ENCODE measurements around the gene IGLON5.

GRCh38 chr19:51285682-51286081 lies 25.8 kb upstream of the IGLON5 start:
- TF ChIP-seq CTCF (conservative IDR thresholded peaks at IDR 0.05; ENCODE audit: low read depth in 2 of 2) (no peak), STAT1 (IDR thresholded peaks at IDR 0.05; ENCODE audit: unreplicated experiment) (no peak), CREB1 (CRISPR knock-in tag; IDR thresholded peaks at IDR 0.05; ENCODE audit: low read depth) (no peak), POLR2AphosphoS5 (IDR thresholded peaks at IDR 0.05; ENCODE audit: low read depth) (no peak), REST (IDR thresholded peaks at IDR 0.05; ENCODE audit: unreplicated experiment) (no peak), EZH2phosphoT487 (IDR thresholded peaks at IDR 0.05; ENCODE audit: unreplicated experiment) (no peak), EZH2 (IDR thresholded peaks at IDR 0.05; ENCODE audit: low read depth, unreplicated experiment) (no peak), JUNB (IDR thresholded peaks at IDR 0.05; ENCODE audit: unreplicated experiment) (no peak), ZNF114 (CRISPR knock-in tag; IDR thresholded peaks at IDR 0.05) (no peak), ZNF462 (CRISPR knock-in tag; IDR thresholded peaks at IDR 0.05) (no peak), ETS1 (IDR thresholded peaks at IDR 0.05) (no peak), NANOG (IDR thresholded peaks at IDR 0.05; ENCODE audit: borderline replicate concordance) (no peak)

Measured in GM23338 (cell line).